GM18502 (cell line): ENCODE data around the gene CCDC170.
A peak's percentile ranks its signal among the peaks of the same experiment; 100 is the strongest.

ENCODE experiments used
- ATAC-seq: cut with Tn5 transposase; IDR thresholded peaks from one replicate; pipeline ENCODE4 v1.9.1; 2021; ENCODE audit warnings: mild to moderate bottlenecking; ENCODE audit not compliant: unreplicated experiment, poor library complexity

CCDC170 gene

DNA sequence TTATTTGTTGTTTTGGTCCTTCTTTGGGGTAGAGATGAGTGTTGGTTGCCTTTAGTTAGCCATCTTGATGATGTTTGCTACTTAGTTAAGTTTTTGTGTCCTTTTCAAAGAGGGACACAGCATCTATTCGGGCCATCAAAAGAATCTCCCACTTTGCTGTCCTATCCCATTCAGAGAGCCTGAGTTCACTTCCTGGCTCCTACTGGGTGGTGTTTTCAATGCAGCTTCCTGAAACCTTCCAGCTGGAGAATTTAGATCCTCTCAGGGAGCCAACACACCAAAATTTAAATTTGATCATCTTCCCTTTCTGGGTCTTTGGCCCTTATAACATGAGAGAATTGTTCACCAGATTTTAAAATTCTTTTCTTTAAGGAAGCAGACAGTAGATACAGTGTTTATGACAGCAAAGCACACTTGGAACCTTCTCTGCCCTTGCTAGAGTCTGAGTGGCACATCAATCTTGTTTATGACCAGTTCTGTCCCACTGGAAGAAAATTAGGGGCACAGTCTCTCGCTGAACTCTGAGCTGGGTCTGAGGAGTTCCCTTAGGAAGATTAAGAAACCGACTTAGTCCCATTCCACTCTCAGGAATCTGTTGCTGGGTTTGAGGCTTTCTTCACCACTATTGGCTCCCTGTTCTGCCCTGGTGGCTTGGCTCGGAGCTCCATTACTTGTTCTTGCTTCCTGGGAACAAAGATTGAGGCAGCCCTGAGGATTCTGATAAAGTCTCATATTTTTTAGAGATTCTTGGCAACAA is 115.5 kb downstream of the CCDC170 start:
- no peak for ATAC-seq

DNA sequence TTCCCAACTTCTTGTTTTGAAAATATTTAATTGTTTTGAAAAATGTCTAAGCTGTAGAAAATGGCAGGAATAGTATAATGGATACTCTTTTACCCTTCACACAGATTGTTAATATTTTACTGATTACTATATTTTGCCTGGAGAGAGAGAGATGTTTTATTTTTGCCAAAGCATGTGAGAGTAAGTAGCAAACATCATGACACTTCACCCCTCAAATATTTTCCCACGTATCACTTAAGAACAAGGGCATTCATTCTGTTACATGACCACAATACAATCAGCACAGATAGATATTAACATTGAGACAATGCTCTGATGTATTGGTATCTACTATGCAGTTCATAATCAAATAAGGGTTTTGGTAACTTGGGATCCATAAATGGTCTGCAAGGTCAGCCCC is 116.5 kb downstream of the CCDC170 start:
- ATAC-seq, result no peak

DNA sequence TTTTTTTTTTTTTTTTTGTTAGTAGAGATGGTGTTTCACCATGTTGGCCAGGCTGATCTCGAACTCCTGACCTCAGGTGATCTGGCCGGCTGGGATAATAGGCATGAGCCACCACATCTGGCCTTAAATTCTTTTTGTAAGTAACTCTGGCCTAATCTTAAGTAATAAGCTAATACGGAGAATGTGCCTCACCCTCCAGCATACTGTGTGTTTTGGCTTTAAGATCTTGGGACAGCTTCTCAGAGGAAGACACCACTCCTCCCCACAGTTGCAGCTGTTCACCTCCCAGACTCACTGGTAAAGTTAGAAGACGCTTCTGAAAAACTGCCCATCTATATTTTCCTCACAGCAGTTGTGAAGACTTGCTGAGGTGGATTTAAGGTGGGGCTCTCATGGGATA is 120.8 kb downstream of the CCDC170 start:
- no peak for ATAC-seq

DNA sequence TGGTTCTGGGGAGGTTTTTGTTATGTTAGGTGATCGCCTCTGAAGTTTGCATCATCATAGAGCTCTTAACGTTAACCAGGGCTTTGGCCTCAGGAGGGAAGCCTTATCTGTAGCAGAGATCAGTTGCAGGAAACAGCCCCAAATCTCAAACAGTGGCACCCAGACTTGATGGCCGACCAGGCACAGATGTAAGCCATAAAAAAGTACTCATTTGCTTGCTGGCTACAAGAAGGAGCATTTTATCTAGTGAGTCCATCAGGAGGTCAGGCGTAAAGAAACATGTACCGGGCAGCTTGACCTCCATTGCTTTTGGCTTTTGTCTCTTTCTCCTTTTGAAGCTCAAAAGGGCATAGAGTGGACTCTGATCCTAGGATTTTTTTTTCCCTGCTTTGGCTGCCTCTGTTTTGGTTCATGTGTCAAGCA is 122.3 kb downstream of the CCDC170 start:
- no peak for ATAC-seq

DNA sequence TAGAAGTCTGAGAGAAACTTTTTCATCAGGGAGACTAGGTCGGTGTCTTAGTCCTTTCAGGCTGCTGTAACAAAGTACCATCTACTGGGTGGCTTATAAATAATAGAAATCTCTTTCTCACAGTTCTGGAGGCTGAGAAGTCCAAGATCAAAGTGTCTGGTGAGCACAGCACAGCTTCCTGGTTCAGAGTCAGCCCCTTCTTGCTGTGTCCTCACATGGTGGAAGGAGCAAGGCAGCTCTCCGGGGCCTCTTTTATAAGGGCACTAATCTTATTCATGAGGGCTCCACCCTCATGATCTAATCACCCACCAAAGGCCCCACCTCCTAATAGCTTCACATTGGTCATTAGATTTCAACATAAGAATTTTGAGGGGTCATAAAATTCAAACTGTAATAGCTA is 122.8 kb downstream of the CCDC170 start:
- no peak for ATAC-seq

DNA sequence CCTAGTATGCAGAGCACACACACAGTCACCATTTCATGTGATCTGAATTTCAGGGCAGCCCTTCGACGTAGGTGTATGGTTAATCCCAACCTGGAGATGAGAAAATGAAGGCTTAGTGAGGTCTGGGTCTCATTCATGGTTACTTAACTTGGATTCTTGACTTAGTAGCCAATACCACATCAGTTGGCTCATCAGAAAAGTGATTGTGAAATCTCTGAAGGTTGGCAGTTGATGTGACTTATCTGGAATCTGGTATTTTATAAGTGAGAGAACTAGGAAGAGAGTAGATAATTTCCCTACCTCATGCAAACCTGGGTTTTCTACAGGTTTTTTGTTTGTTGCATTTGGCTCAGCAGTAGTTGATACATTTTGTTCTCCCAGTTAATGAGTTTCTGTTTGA is 123.7 kb downstream of the CCDC170 start:
- ATAC-seq, result no peak

DNA sequence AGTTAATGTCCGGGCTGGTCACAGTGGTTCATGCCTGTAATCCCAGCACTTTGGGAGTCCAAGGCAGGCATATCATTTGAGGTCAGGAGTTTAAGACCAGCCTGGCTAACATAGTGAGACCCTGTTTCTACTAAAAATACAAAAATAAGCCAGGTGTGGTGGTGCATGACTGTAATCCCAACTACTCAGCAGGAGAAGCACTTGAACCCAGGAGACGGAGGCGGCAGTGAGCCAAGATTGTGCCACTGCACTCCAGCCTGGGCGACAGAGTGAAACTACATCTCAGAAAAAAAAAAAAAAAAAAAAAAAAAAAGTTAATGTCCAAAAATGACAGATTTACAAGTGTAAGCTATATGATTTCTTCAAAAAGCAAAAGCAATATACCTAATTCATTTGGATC is 124.9 kb downstream of the CCDC170 start:
- no peak for ATAC-seq

DNA sequence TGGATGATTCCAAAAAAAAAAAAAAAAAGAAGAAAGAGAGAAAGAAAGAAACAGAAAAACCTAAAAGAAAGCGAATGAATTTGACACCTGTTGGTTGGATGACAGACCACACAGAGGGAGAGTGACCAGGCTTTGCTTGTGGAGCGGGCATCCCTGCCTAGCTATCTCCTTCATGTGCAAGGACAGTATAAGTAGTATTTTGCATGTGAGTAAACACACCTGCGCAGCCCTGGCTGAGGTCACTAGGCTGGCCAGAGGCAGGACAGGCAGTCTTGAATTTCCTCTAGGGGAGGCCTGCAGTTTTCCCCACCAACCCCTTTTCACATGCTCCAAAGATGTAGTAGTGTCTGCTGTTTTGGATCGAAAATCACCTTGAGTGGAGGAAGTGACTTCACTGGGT is 126.4 kb downstream of the CCDC170 start:
- no peak for ATAC-seq

DNA sequence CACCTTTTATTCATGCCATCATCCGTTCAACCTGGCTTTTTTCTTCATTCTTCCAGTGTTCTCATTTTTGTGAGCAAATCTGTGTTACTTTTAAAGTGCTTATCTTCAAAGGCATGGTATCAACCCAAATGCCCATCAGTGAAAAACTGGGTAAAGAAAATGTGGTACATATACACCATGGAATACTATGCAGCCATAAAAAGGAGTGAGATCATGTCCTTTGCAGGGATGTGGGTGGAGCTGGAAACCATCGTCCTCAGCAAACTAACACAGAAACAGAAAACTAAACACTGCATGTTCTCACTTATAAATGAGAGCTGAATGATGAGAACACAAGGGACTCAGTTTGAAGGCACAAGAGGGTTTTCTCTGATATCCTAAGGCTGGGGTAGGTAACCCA is 130.3 kb downstream of the CCDC170 start:
- no peak for ATAC-seq

DNA sequence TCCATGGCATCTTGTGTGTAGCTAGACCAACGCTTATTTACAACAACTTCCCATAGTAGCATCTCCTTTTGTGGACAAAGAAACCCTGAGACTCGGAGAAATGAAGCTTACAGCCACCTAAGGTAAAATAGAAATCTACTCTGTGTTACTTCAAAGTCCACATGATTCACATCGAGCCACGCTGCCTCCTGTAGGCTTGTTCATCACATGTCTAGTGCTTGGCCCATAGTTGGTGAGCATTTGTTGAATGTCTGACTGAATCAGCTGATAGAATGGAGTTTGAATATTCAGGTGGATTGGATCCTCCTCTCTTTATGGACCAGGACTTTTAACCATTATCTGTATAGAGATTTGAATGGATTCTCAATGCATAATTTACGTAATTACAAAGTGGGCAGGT is 130.7 kb downstream of the CCDC170 start:
- ATAC-seq, result no peak

DNA sequence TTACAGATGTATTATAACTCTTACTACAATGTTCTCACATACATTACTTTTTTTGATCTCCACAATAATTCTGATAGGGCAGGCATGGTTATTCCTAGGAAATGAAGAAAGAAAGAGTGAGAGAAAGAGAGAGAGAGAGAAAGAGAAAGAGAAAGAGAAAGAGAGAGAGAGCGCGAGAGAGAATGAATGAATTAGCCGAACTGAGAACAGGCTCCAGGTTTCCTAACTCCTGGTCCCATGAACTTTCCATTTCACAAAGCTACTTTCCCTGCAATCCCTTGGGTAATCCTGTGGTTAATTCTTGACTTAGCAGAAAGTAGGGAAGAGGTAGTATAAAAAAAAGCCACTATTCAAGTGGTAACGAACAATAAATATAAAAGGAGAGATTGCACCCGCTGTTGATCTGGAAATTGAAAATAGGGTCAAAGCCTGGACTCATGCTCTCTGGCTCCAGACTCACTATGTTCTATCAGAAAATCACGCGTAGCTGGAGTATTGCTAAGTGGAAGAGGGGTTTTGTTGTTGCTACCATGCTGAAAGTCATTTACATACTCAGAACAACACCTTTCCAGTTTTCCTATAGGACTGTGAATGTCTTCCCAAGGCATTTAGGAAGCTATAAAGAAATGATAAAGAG is 131.2 kb downstream of the CCDC170 start:
- no peak for ATAC-seq

DNA sequence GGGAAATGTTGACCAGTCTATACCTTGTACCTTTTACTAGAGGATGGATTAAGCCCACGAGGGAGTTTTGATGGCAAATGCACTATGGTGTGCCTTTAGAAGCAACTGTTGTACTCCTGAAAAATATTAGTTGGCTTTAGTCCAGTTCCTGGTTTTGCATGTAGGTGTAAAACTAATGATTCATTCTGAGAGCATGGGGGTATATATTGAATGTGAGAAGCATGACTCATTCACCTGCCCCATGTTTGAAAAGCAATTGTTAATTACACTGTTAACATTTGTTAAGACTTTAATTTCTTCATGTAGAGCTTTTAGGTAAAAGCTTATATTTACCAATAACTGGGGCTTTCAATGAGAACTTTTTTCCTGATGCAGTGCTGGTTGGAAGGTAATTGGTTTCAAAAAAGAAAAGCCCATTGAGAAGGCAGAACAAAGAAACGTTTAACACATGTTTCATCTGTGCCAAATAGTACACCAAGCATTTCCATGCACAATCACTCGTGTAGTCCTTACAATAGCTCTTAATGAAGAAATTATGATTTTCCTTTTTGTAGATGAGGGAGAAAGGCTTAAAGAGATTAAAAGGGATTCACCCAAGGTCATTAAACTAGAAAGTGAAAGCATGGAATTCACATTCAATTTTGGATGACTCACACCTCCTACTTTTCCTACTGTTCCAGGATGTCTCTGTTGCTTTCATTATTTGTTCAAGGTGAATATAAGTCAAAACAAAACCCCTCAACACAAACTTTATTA is 134.1 kb downstream of the CCDC170 start:
- ATAC-seq, result peak; percentile 83

DNA sequence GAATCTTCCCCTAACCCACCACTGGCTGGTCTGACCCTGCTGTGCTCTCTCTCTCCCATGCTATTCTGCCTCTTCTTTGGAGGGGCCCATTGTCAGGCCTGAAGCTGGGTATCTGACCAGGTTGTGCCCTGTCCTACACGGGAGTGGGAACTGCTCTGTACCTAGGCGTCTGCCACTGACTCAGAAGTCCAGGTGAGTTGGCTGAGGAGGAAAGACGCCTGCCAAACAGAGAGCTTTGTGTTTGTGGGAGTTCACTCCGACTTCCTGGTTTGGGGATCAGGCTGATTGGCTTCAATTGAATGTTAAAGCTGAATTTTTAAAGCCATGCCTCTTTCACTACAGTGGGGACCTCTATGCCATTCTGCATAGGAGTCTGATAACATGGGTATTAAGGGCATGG is 136.0 kb downstream of the CCDC170 start:
- no peak for ATAC-seq

DNA sequence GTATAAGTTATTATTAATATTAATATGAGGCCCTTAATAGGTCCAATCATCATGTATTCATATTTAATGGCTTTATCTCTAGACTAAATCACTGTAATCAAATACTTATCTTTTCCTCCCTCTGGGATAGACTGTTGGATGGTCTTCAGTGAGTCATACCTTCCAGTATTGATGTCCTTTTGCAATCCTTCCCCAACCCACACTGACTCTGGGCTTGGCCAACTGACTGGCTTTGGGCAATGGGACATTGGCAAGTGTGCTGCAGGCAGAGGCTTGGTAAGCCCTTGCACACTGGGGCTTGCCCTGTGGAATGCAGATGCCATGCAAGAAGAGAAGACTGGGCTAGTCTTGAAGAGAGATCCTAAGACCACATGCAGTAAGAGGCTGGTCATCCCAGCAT is 136.6 kb downstream of the CCDC170 start:
- ATAC-seq, result no peak

DNA sequence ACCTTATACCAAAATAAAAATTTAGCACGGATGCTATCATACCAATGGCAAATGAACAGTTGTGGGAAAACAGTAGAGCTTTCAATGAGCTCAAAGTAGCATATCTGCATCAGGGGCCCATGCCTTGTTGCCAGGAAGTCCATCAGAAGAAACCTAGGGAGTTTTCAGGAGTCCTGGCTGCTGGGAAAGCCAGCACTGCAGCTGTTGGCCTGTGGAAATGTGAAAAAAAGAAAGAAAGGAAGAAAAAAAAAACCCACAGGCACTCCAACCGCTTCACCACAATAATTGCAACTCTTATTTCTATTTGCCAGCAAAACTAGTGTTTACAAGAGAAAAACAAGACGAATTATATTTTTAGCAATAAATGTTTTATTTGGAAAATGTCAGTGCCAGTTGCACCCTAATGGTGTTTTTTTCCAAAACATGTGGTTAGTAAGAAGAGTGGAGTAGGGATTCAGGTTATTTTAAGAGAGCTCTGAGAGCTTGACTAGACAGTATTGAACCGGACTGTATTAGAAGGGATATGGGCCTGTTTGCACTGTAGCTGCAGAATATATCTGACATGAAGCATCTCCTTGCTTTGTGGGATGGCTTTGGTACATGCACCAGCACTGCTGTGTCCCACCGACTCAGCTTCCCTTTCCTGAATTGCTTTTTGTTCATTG is 137.3 kb downstream of the CCDC170 start:
- no peak for ATAC-seq

DNA sequence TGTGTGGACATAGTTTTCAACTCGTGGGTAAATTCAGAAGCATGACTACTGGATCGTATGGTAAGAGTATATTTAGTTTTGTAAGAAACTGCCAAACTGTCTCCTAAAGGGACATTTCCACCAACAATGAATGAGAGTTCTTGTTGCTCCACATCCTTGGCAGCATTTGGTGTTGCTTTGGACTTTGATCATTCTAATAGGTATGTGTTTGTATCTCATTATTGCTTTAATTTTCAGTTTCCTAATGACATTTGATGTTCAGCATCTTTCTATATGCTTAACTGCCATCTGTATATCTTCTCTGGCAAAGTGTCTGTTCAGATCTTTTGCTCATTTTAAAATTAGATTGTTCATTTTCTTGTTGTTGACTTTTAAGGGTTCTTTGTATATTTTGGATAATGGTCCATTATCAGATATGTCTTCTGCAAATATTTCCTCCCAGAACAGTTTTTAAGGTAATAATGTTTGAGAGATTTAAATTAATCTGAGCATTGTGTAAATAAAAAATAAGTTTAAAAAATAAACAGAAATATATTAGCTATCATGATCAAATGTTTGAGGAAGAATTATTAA is 138.7 kb downstream of the CCDC170 start:
- no peak for ATAC-seq

DNA sequence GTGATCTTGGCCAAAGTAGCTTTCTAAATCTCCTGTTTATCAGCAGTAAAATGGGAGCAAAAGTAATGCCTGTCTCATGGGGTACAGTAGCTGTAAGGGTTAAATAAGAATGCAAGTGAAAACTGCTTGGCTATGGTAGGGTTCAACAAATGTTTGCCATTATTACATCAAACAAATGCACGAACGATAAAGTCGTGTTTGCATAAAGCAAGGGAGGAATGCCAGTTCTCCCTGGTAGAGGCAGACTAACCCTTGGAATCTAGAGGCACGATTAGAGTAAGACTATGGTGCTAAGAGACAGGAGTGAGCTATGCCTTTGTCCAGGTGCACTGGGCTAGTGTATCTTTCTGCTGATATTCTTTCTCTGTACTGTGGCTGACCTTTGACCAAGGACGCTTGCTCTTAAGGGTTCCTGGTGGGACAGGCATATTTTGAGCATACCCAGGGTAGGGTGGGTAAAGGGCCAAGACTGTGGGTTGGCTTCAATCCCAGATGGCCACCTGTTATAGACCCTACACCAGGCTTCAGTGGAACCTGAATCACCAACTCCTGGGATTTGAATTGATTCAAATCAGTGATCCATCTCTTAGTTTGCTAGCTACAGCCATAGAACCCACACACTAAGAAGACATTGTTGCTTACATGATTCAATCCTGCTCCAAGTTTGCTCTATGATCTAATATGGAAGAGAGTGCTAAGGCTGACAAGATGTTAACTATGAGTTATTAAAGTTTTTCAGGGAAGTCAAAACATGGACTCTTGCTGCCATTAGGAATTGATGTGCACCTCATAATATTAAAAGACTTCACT is 139.9 kb downstream of the CCDC170 start:
- ATAC-seq, result no peak

DNA sequence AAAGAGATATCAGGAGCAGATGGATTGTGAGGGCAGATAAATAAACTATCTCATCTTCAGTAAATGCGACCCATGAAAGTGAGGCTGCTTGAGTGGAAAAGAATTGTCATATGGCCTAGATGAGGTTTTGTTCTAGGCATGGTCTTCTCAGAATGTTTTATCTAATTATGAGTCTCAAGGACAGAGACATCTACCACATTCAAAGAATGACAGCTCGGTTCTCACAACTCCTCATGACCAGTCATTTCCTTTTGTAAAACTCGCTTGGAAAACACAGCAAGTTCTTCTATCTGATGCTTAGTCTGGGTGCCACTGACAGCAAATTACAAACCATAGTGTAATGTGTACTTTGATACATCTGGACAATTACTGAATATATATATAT is 140.5 kb downstream of the CCDC170 start:
- ATAC-seq, result no peak

DNA sequence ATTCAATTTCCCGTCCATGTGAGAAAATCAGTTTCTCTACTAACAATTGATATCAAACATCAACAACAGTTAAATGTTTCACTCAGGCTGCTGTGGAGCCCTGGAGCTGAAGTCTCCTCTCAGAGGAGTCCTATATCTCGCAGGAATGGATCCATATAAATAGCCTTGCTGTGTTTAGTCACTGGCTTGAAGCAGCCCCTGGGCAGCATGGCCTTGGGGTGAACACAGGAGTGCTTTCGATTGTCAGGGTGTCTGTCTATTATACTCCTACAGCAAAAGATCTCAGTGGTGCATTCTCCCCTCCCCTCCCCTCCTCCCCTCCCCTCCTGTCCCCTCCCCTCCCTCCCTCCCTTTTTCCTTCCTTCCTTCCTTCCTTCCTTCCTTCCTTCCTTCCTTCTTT is 141.9 kb downstream of the CCDC170 start:
- ATAC-seq, result no peak

DNA sequence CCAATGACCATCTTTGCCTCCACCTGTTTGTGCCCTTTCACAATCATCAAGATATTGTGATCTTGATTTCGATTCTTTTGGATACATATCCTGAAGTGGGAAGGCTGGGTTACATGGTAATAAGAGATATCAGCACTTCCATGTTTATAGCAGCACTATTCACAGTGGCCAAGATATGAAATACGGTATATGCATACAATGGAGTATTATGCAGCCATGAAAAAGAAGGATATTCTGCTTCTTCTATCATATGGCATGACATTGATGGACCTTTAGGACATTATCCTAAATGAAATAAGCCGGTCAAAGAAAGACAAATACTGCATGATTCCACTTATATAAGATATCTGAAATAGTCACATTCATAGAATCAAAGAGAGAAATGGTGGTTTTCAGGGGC is 144.0 kb downstream of the CCDC170 start:
- ATAC-seq, result no peak
